Chondrocyte (in vitro differentiated cells): ENCODE measurements around the gene NDC80. TPM values are rescaled to one million over a fixed set of nuclear protein-coding genes. Genes with fewer than 3 reads are reported as not detected.
"Not testable (repeated sequence)": the region's sequence is repeated elsewhere in the genome, so short reads cannot be mapped to it uniquely, and the experiment has no call there.

Source experiments
- DNase-seq: peaks from one replicate; pipeline ENCODE4 v3.0.0; 2021; ENCODE audit warnings: mixed read lengths, low spot score
- H3K27ac Mint-ChIP-seq: one replicate; pipeline ENCODE4 v1.8.0; 2021; ENCODE audit warnings: mild to moderate bottlenecking, moderate library complexity, mixed read lengths; ENCODE audit not compliant: unreplicated experiment
- H3K27me3 Mint-ChIP-seq: 2 replicates; pipeline ENCODE4 v1.8.0; 2021; ENCODE audit warnings: low read depth, mixed read lengths
- H3K36me3 Mint-ChIP-seq: 2 replicates; pipeline ENCODE4 v1.8.0; 2021; ENCODE audit warnings: low read depth, mixed read lengths
- H3K4me1 Mint-ChIP-seq: 2 replicates; pipeline ENCODE4 v1.8.0; 2021; ENCODE audit warnings: low read depth, mild to moderate bottlenecking, mixed read lengths
- H3K4me3 Mint-ChIP-seq: one replicate; pipeline ENCODE4 v1.8.0; 2021; ENCODE audit warnings: mild to moderate bottlenecking, moderate library complexity, mixed read lengths; ENCODE audit not compliant: unreplicated experiment
- H3K9me3 Mint-ChIP-seq: 2 replicates; pipeline ENCODE4 v1.8.0; 2021; ENCODE audit warnings: low read depth, mixed read lengths
- CTCF ChIP-seq: fragments of 200-600 bp; sonication (generic); IDR thresholded peaks from 2 replicates; pipeline ENCODE4 v1.5.0; 2021; ENCODE audit warnings: antibody characterized with exemption, mild to moderate bottlenecking, moderate library complexity
- total RNA-seq: library from RNA; stranded (reverse); gene quantifications from 3 replicates; pipeline ENCODE4 v1.2.1, GENCODE V29; 2021

Gene NDC80
- total RNA-seq, 1 donor from 2014 or later, result 5.8 TPM

GRCh38 chr18:2657788-2658458 lies 86.6 kb downstream of the NDC80 start:
- peak overlapping the region; percentile 91 for H3K27ac Mint-ChIP-seq

GRCh38 chr18:2660849-2661248 lies 89.5 kb downstream of the NDC80 start:
- not testable (repeated sequence) for H3K4me3 Mint-ChIP-seq, H3K27me3 Mint-ChIP-seq, H3K9me3 Mint-ChIP-seq, DNase-seq, H3K36me3 Mint-ChIP-seq, H3K27ac Mint-ChIP-seq
- peaks cover 39% of the 10 kb centered on the region for H3K4me1 Mint-ChIP-seq

More at GRCh38 chr18:2657788-2658458, 86.6 kb downstream of the NDC80 start:
- H3K9me3 Mint-ChIP-seq, result peaks cover 3% of the 10 kb centered on the region
- no peak for TF ChIP-seq CTCF
- peaks cover 3% of the 10 kb centered on the region for H3K27me3 Mint-ChIP-seq
- H3K4me3 Mint-ChIP-seq, result peak overlapping the region; percentile 47
- DNase-seq, result no peak
- H3K36me3 Mint-ChIP-seq, result no peaks in the 10 kb centered on the region
- peaks cover 32% of the 10 kb centered on the region for H3K4me1 Mint-ChIP-seq

GRCh38 chr18:2662288-2662687 lies 90.9 kb downstream of the NDC80 start:
- H3K9me3 Mint-ChIP-seq, H3K36me3 Mint-ChIP-seq, H3K27ac Mint-ChIP-seq, H3K27me3 Mint-ChIP-seq, DNase-seq, H3K4me3 Mint-ChIP-seq: not testable (repeated sequence)
- peaks cover 32% of the 10 kb centered on the region for H3K4me1 Mint-ChIP-seq

- Mint-ChIP-seq H3K27ac (no peak overlapping the region), H3K36me3 (peaks cover 4% of the 10 kb centered on the region), H3K4me1 (peaks cover 26% of the 10 kb centered on the region), H3K27me3 (no peaks in the 10 kb centered on the region), H3K4me3 (no peak overlapping the region), H3K9me3 (peaks cover 3% of the 10 kb centered on the region)
- no peak for DNase-seq
- TF ChIP-seq CTCF, result no peak
These were observed 91.6 kb downstream of the NDC80 start for GRCh38 chr18:2662990-2663389.

Other genes with a start within 250 kb of the NDC80 start
- gene METTL4, start 52 bp upstream of the NDC80 start, total RNA-seq, result 6.5 to 9.3 TPM (median 7.6 TPM) in 3 replicates
- 27.3 to 39.8 TPM (median 31.5 TPM) in 3 replicates for gene SMCHD1, start 84.2 kb downstream of the NDC80 start, total RNA-seq